Fibroblast of lung (primary cell): ENCODE measurements around the gene KLHL42. TPM values are rescaled to one million over a fixed set of nuclear protein-coding genes. Genes with fewer than 3 reads are reported as not detected.
"Not testable (repeated sequence)": the region's sequence is repeated elsewhere in the genome, so short reads cannot be mapped to it uniquely, and the experiment has no call there.

ENCODE experiments used
- DNase-seq, 2 donors: peaks; one replicate each; pipeline versions ENCODE4 v3.0.0 to v3.0.0-alpha.2; 2010; ENCODE audit warnings: low read depth in 2 of 2
- H2AFZ ChIP-seq: 2 replicates; pipeline ENCODE4 v1.5.1; 2012; ENCODE audit warnings: low read length, control low read depth, inconsistent platforms
- H3K27ac ChIP-seq: 2 replicates; pipeline ENCODE4 v1.5.1; 2011; ENCODE audit warnings: low read length, control low read depth; ENCODE audit not compliant: insufficient read depth
- H3K27me3 ChIP-seq: 2 replicates; pipeline ENCODE4 v1.5.1; 2011; ENCODE audit warnings: mild to moderate bottlenecking, low read length; ENCODE audit not compliant: control insufficient read depth, insufficient read depth
- H3K36me3 ChIP-seq: 2 replicates; pipeline ENCODE4 v1.5.1; 2011; ENCODE audit warnings: low read length; ENCODE audit not compliant: control insufficient read depth, insufficient read depth
- H3K4me1 ChIP-seq: 2 replicates; pipeline ENCODE4 v1.5.1; 2011; ENCODE audit warnings: low read length; ENCODE audit not compliant: control insufficient read depth, insufficient read depth; ENCODE audit errors: extremely low read depth
- H3K4me2 ChIP-seq: 2 replicates; pipeline ENCODE4 v1.5.1; 2011; ENCODE audit warnings: low read length, control low read depth; ENCODE audit not compliant: insufficient read depth; ENCODE audit errors: extremely low read depth
- H3K4me3 ChIP-seq, 4 experiments: fragments of 200-600 bp in 1 of 4; sonication (generic) in 1 of 4; replicated peaks in 1 of 4; 2 replicates each; pipeline ENCODE4 v1.5.1; 2011 to 2016; ENCODE audit warnings: low read length in 4 of 4, low read depth in 3 of 4, mild to moderate bottlenecking in 3 of 4, control low read depth in 2 of 4, inconsistent platforms in 1 of 4, mixed read lengths in 1 of 4; ENCODE audit not compliant: insufficient read depth in 1 of 4; ENCODE audit errors: control extremely low read depth in 1 of 4
- H3K79me2 ChIP-seq: 2 replicates; pipeline ENCODE4 v1.5.1; 2012; ENCODE audit warnings: mild to moderate bottlenecking, low read length, inconsistent platforms; ENCODE audit not compliant: control insufficient read depth, insufficient read depth
- H3K9ac ChIP-seq: 2 replicates; pipeline ENCODE4 v1.5.1; 2011; ENCODE audit warnings: mild to moderate bottlenecking, low read length, control low read depth; ENCODE audit not compliant: insufficient read depth
- H3K9me3 ChIP-seq: 2 replicates; pipeline ENCODE4 v1.5.1; 2012; ENCODE audit warnings: low read depth, low read length; ENCODE audit not compliant: control insufficient read depth, insufficient read depth
- H4K20me1 ChIP-seq: 2 replicates; pipeline ENCODE4 v1.5.1; 2011; ENCODE audit warnings: low read length; ENCODE audit not compliant: control insufficient read depth, insufficient read depth; ENCODE audit errors: extremely low read depth
- EZH2 ChIP-seq: IDR thresholded peaks from 2 replicates; pipeline ENCODE4 v1.5.1; 2012; ENCODE audit warnings: low read length, control low read depth, mild to moderate bottlenecking; ENCODE audit errors: missing control alignments
- polyA plus RNA-seq, 2 donors: library from polyadenylated mRNA; depleted of rRNA in 1 of 2; stranded (reverse) in 1 of 2; unstranded in 1 of 2; fragments of >200 nt; gene quantifications; 2 replicates each; pipeline ENCODE4 v1.2.1, GENCODE V29; 2011 to 2012; ENCODE audit warnings: missing spikeins in 1 of 2
- total RNA-seq: library from RNA; depleted of rRNA; stranded (reverse); fragments of >200 nt; gene quantifications from 2 replicates; pipeline ENCODE4 v1.2.1, GENCODE V29; 2014
- TF ChIP-seq, protein P1 (sequence below), 2 donors: IDR thresholded peaks in 1 of 2; conservative IDR thresholded peaks in 1 of 2; 1 replicate in 1 of 2; 2 replicates in 1 of 2; pipeline ENCODE4 v1.5.1; 2011 to 2012; ENCODE audit warnings: low read length in 2 of 2, control low read depth in 1 of 2, inconsistent platforms in 1 of 2, low read depth in 1 of 2, mild to moderate bottlenecking in 1 of 2

KLHL42 gene
- total and polyA plus RNA-seq, 2 donors (not counting 1 experiment from before 2014, with no cell fraction given), result 16.6 to 25.3 TPM

DNA sequence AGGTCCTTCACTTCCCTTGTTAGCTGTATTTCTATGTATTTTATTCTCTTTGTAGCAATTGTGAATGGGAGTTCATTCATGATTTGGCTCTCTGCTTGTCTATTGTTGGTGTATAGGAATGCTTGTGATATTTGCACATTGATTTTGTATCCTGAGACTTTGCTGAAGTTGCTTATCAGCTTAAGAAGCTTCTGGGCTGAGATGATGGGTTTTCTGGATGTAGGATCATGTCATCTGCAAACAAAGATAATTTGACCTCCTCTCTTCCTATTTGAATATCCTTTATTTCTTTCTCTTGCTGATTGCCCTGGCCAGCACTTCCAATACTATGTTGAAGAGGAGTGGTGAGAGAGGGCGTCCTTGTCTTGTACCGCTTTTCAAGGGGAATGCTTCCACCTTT lies 67.3 kb downstream of the KLHL42 start:
- not testable (repeated sequence) for H3K9ac ChIP-seq, H4K20me1 ChIP-seq, H3K9me3 ChIP-seq, H3K79me2 ChIP-seq, H3K4me1 ChIP-seq, H3K27ac ChIP-seq, H3K27me3 ChIP-seq, H3K36me3 ChIP-seq, H3K4me2 ChIP-seq, H2AFZ ChIP-seq, DNase-seq, H3K4me3 ChIP-seq

DNA sequence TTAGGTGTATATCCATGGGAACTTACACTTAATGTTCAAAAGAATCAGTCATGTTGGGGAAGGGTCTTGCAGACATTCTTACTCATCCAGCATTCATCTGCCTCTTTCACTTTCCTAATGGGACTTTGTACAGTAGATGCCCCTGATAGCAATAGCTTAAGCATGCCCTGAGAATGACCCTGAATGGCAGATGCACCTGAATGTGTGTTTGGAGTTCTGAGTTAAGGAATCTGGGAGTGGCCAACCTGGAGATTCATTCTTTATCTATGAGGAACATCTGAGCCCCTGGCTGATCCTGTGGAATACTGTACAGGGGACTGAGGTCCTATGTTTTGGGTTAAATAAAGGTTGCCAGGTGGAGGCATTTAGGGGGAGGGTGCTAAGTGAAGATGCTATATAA lies 71.3 kb downstream of the KLHL42 start:
- Histone ChIP-seq H3K4me1 (no peaks in the 10 kb centered on the region), H3K9me3 (no peaks in the 10 kb centered on the region), H3K9ac (no peak overlapping the region), H3K27ac (no peak overlapping the region), H3K36me3 (no peaks in the 10 kb centered on the region), H2AFZ (no peak overlapping the region), H3K79me2 (no peaks in the 10 kb centered on the region), H4K20me1 (no peaks in the 10 kb centered on the region), H3K27me3 (no peaks in the 10 kb centered on the region), H3K4me3 (no peak overlapping the region), H3K4me2 (no peak overlapping the region)
- DNase-seq, result no peak
- no peak for TF ChIP-seq EZH2
- TF ChIP-seq, protein P1, sequence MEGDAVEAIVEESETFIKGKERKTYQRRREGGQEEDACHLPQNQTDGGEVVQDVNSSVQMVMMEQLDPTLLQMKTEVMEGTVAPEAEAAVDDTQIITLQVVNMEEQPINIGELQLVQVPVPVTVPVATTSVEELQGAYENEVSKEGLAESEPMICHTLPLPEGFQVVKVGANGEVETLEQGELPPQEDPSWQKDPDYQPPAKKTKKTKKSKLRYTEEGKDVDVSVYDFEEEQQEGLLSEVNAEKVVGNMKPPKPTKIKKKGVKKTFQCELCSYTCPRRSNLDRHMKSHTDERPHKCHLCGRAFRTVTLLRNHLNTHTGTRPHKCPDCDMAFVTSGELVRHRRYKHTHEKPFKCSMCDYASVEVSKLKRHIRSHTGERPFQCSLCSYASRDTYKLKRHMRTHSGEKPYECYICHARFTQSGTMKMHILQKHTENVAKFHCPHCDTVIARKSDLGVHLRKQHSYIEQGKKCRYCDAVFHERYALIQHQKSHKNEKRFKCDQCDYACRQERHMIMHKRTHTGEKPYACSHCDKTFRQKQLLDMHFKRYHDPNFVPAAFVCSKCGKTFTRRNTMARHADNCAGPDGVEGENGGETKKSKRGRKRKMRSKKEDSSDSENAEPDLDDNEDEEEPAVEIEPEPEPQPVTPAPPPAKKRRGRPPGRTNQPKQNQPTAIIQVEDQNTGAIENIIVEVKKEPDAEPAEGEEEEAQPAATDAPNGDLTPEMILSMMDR (conservative IDR thresholded peaks at IDR 0.05 in 1 of 2, IDR thresholded peaks at IDR 0.05 in 1 of 2; ENCODE audit: low read depth in 1 of 2, low read length in 2 of 2), result no peak

DNA sequence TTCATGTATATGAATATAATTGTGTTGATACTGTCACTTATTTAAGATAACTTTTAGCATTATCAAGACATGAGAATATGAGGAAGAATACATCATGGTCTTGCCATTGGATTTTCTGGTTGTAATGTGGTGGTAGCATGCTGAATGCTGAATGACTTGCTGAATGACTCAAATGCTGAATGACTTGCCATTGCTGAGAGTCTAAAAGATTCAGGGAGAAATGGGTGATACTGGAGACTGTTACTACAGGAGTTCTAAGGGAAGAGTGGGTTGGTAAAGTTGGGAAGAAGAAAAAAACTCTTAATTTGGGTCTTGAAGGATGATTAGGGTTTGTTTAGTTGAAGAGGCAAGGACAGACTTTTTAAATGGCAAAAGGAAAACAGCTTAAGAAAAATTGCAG lies 72.1 kb downstream of the KLHL42 start:
- TF ChIP-seq, protein P1 (conservative IDR thresholded peaks at IDR 0.05 in 1 of 2, IDR thresholded peaks at IDR 0.05 in 1 of 2; ENCODE audit: low read depth in 1 of 2, low read length in 2 of 2), result no peak

More for the DNA sequence above, 72.1 kb downstream of the KLHL42 start:
- H3K27me3 ChIP-seq, result no peaks in the 10 kb centered on the region
- H3K9ac ChIP-seq, result no peak overlapping the region
- no peaks in the 10 kb centered on the region for H3K36me3 ChIP-seq
- H2AFZ ChIP-seq, result no peak overlapping the region
- no peak overlapping the region for H3K4me2 ChIP-seq
- no peak for DNase-seq
- no peak overlapping the region for H3K4me3 ChIP-seq
- no peaks in the 10 kb centered on the region for H3K79me2 ChIP-seq
- no peaks in the 10 kb centered on the region for H4K20me1 ChIP-seq
- no peaks in the 10 kb centered on the region for H3K4me1 ChIP-seq
- H3K9me3 ChIP-seq, result no peaks in the 10 kb centered on the region
- H3K27ac ChIP-seq, result no peak overlapping the region

Other genes with a start within 250 kb of the KLHL42 start
- 0.77 and 0.99 TPM in 2 replicates for gene REP15, start 83.8 kb upstream of the KLHL42 start, total RNA-seq
- gene REP15, start 83.8 kb upstream of the KLHL42 start, polyA plus RNA-seq, result 0.78 and 0.95 TPM in 2 replicates
- gene MRPS35, start 69.4 kb upstream of the KLHL42 start, total RNA-seq, result 47.5 and 52.5 TPM in 2 replicates
- 70.1 and 70.7 TPM in 2 replicates for gene MRPS35, start 69.4 kb upstream of the KLHL42 start, polyA plus RNA-seq
- 0.17 TPM in 1 of 2 replicates, not detected in the other for gene MANSC4, start within 50 bp of the KLHL42 start, total RNA-seq
- gene MANSC4, start within 50 bp of the KLHL42 start, polyA plus RNA-seq, result not detected in 2 replicates
- 0.26 and 1.8 TPM in 2 replicates for gene PTHLH, start 192.5 kb downstream of the KLHL42 start, total RNA-seq
- 0.90 and 1.1 TPM in 2 replicates for gene PTHLH, start 192.5 kb downstream of the KLHL42 start, polyA plus RNA-seq